ENCODE data around the gene TRPM3. TPM values are rescaled to one million over a fixed set of nuclear protein-coding genes. Genes with fewer than 3 reads are reported as not detected.

TRPM3 gene
- total and polyA plus RNA-seq, 2 experiments from 2014 or later: 0.24 TPM; not detected in 1

DNA sequence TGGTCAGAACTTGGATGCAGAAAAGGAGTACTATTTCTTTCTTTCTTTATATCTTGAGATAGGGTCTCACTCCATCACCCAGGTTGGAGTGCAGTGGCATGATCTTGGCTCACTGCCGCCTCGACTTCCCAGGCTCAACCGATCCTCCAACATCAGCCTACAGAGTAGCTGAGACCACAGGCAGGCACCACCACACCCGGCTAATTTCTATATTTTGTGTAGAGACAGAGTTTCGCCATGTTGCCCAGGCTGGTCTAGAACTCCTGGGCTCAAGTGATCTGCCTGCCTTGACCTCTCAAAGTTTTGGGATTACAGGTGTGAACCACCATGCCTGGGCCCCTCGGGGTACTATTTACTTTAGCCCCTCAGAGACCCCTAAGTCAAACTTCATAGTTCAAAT is 323.4 kb downstream of the TRPM3 start:
- Histone ChIP-seq H3K27ac (no peak overlapping the region), H3K9me3 (ENCODE audit: low read depth) (no peaks in the 10 kb centered on the region), H3K27me3 (no peaks in the 10 kb centered on the region), H3K36me3 (no peaks in the 10 kb centered on the region), H3K4me1 (ENCODE audit: low read depth) (no peaks in the 10 kb centered on the region), H3K4me3 (no peak overlapping the region)
- TF ChIP-seq, protein P1, sequence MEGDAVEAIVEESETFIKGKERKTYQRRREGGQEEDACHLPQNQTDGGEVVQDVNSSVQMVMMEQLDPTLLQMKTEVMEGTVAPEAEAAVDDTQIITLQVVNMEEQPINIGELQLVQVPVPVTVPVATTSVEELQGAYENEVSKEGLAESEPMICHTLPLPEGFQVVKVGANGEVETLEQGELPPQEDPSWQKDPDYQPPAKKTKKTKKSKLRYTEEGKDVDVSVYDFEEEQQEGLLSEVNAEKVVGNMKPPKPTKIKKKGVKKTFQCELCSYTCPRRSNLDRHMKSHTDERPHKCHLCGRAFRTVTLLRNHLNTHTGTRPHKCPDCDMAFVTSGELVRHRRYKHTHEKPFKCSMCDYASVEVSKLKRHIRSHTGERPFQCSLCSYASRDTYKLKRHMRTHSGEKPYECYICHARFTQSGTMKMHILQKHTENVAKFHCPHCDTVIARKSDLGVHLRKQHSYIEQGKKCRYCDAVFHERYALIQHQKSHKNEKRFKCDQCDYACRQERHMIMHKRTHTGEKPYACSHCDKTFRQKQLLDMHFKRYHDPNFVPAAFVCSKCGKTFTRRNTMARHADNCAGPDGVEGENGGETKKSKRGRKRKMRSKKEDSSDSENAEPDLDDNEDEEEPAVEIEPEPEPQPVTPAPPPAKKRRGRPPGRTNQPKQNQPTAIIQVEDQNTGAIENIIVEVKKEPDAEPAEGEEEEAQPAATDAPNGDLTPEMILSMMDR (IDR thresholded peaks at IDR 0.05; ENCODE audit: low read depth, low read length): no peak
- DNase-seq (ENCODE audit: low read depth in 1 of 2, low spot score in 1 of 2): no peak

DNA sequence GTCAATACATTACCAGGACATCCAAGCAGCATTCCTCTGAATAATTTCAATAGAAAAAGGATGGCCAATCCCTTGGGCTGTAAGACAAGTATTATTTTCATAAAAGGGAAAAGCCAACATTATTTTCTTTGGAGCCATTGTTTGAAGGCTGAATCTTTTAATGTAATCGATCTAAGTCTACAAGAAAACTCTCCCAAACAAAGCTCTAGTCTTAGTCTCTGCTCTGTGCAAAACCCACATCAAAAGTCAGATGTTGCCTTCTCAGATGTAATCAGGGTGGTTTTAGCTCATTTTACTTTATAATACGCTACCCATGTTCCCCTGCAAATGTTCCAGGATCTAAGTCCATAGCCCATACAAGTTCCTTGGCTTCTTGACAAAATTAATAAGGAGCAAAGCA is 325.6 kb downstream of the TRPM3 start:
- no peak for DNase-seq (ENCODE audit: low read depth in 1 of 2, low spot score in 1 of 2)
- TF ChIP-seq, protein P1 (IDR thresholded peaks at IDR 0.05; ENCODE audit: low read depth, low read length): no peak
- no peaks in the 10 kb centered on the region for H3K36me3 ChIP-seq
- no peak overlapping the region for H3K4me3 ChIP-seq
- no peaks in the 10 kb centered on the region for H3K4me1 ChIP-seq (ENCODE audit: low read depth)
- H3K27ac ChIP-seq: no peak overlapping the region
- H3K9me3 ChIP-seq (ENCODE audit: low read depth): no peaks in the 10 kb centered on the region
- no peaks in the 10 kb centered on the region for H3K27me3 ChIP-seq

DNA sequence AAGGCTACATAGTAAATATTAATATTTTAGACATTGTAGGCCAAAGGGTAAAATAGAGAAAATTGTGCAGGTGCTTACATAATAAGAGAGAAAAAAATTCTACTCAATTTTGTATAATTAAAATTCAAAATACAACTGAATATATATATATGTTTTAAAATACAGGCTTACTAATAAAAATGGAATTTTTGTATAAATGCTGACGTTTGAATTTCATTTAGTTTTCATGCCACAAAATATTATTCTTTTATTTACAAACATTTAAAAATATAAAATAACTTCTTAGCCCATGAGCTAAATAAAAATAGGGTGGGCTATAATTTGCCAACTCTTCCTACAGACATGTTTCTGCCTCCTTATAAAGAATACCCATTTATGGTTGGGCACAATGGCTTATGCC is 328.6 kb downstream of the TRPM3 start:
- H3K27ac ChIP-seq: no peak overlapping the region
- no peak overlapping the region for H3K4me3 ChIP-seq
- no peaks in the 10 kb centered on the region for H3K27me3 ChIP-seq
- TF ChIP-seq, protein P1 (IDR thresholded peaks at IDR 0.05; ENCODE audit: low read depth, low read length): no peak
- no peaks in the 10 kb centered on the region for H3K4me1 ChIP-seq (ENCODE audit: low read depth)
- no peak for DNase-seq (ENCODE audit: low read depth in 1 of 2, low spot score in 1 of 2)
- no peaks in the 10 kb centered on the region for H3K9me3 ChIP-seq (ENCODE audit: low read depth)
- no peaks in the 10 kb centered on the region for H3K36me3 ChIP-seq

DNA sequence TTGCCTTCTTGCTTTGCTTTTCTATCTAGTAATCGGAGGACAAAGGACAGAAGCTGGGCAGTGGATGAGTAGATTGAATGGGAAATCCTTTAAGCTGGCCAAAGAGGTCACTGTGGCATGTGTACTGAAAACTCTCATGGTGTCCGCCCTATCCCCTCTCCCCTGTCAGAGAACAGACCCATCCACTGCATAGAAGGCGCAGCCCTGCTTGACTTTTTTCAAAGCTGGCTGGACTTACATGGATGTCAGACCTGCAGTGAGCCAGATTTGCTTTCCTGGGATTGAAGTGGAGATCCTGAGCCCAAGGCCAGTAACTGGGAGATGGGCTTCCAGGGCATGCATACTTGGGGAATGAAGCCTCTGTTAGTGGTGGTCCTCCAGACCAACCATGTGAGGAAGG is 329.5 kb downstream of the TRPM3 start:
- no peak for DNase-seq (ENCODE audit: low read depth in 1 of 2, low spot score in 1 of 2)

DNA sequence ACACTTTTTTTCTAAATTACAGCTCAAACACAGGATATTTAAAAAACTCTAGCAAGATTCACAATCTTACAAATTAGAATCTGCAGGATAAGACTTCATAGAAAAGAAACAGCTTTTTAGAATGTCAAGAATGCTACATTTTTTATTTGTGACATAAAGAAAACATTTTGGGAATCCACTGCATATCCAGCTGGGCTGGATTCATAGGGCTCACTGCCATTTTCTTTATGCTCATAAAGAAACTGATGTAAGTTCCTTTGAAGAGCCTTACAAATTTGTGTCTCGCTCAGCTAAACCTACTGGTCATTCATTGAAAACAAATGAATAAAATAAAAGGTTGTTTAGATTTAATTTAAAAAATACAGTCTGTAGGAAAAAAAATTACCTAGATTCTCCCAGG is 332.3 kb downstream of the TRPM3 start:
- TF ChIP-seq, protein P1 (IDR thresholded peaks at IDR 0.05; ENCODE audit: low read depth, low read length): no peak
- Histone ChIP-seq H3K9me3 (ENCODE audit: low read depth) (no peaks in the 10 kb centered on the region), H3K36me3 (no peaks in the 10 kb centered on the region), H3K4me1 (ENCODE audit: low read depth) (no peaks in the 10 kb centered on the region), H3K27ac (no peak overlapping the region), H3K27me3 (no peaks in the 10 kb centered on the region), H3K4me3 (no peak overlapping the region)
- no peak for DNase-seq (ENCODE audit: low read depth in 1 of 2, low spot score in 1 of 2)

More for the DNA sequence above, 329.5 kb downstream of the TRPM3 start:
- no peak overlapping the region for H3K27ac ChIP-seq
- no peak overlapping the region for H3K4me3 ChIP-seq
- no peaks in the 10 kb centered on the region for H3K4me1 ChIP-seq (ENCODE audit: low read depth)
- no peaks in the 10 kb centered on the region for H3K27me3 ChIP-seq
- no peaks in the 10 kb centered on the region for H3K36me3 ChIP-seq
- no peaks in the 10 kb centered on the region for H3K9me3 ChIP-seq (ENCODE audit: low read depth)
- TF ChIP-seq, protein P1 (IDR thresholded peaks at IDR 0.05; ENCODE audit: low read depth, low read length): no peak

DNA sequence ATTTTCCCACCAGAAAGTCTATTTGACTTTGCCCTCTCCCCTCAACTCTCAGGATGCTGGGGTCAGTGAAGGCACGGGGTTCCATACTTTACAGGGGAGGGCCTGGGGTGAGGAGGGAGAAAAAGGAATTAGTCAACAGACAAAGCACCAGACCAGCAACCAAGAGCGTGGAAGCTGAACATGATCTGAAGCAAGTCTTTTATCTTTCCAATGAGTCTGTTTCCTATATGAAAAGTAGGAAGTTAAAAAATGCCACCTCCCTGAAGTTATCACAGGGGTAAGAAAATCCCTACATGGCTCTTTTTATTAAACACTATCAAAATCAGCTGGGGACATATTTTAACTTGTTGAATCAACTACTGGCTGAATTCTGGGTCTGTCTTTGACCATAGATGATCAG is 337.0 kb downstream of the TRPM3 start:
- no peaks in the 10 kb centered on the region for H3K9me3 ChIP-seq (ENCODE audit: low read depth)
- no peaks in the 10 kb centered on the region for H3K36me3 ChIP-seq
- TF ChIP-seq, protein P1 (IDR thresholded peaks at IDR 0.05; ENCODE audit: low read depth, low read length): no peak
- no peaks in the 10 kb centered on the region for H3K27me3 ChIP-seq
- no peak overlapping the region for H3K27ac ChIP-seq
- no peak overlapping the region for H3K4me3 ChIP-seq
- DNase-seq (ENCODE audit: low read depth in 1 of 2, low spot score in 1 of 2): no peak
- peaks cover 3% of the 10 kb centered on the region for H3K4me1 ChIP-seq (ENCODE audit: low read depth)
